GM12874 (cell line): ENCODE data around the gene GREM2.

Experiments
- TF ChIP-seq, protein P1 (sequence below): IDR thresholded peaks from 2 replicates; pipeline ENCODE4 v1.5.1; 2011; ENCODE audit warnings: low read depth, mild to moderate bottlenecking, control low read depth, low read length, moderate library complexity; ENCODE audit not compliant: insufficient read depth

Gene GREM2

DNA sequence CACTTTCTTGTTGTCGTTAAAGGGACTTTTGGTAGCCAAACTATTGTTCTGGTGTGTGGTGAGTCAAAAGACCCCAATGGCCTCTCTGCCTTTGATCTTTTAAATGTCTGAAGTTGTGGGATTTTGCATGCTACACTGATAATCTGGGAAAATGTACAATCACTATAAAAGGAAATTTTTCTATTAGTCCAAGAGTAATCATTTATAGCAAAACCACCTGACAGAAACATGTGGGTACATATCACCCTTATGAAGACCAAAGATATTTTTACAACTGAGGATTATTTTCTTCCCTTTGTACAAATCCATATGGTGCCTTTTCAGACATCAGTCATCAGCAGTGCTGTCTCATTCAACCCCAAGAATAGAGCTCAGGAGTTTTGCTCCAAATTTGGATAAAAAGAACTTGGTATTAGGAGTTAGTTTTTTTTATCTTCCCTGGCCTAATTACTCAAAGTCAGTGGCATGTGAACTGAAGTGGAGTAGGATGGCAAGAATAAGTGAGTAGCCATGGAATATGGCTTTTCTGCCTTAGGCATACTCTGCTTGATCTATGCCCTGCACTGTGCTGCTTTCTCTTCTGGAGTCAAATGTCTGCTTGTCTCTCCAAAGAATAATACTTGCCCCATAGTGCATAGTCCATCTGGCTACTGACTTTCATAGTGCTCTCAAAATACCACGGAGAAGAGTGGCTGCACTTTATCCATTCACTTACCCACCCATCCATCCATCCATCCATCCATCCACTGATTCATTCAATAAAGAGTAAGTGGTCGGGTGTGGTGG is 13.5 kb downstream of the GREM2 start:
- TF ChIP-seq, protein P1, sequence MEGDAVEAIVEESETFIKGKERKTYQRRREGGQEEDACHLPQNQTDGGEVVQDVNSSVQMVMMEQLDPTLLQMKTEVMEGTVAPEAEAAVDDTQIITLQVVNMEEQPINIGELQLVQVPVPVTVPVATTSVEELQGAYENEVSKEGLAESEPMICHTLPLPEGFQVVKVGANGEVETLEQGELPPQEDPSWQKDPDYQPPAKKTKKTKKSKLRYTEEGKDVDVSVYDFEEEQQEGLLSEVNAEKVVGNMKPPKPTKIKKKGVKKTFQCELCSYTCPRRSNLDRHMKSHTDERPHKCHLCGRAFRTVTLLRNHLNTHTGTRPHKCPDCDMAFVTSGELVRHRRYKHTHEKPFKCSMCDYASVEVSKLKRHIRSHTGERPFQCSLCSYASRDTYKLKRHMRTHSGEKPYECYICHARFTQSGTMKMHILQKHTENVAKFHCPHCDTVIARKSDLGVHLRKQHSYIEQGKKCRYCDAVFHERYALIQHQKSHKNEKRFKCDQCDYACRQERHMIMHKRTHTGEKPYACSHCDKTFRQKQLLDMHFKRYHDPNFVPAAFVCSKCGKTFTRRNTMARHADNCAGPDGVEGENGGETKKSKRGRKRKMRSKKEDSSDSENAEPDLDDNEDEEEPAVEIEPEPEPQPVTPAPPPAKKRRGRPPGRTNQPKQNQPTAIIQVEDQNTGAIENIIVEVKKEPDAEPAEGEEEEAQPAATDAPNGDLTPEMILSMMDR, result no peak

DNA sequence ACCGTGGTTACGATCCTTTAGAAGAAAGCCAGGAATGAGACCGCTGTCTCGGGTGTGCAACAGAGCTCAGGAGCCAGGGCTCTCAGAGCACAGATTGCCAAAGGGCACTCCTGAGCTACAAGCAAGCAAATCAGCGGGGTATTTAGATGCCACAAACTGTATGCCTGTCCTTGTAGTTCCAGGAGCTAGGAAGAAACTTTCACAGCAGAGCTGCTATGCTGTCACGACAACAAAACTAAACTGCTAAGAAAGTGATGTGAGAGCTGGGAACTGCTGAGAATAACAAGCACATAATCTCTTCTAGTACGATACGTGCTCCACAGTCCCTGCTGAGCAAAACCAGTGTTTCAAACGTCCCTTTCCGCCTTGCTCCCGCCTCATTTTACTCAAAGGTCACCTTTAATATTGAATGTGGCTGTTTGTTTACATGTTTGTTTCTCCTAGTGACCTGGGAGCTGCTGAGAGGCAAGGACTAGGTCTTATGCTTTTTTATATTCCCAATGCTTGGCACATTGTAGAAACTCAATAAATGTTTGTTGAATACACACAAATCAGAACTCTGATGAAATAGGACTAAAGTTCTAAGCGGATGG is 14.7 kb downstream of the GREM2 start:
- TF ChIP-seq, protein P1, result no peak

DNA sequence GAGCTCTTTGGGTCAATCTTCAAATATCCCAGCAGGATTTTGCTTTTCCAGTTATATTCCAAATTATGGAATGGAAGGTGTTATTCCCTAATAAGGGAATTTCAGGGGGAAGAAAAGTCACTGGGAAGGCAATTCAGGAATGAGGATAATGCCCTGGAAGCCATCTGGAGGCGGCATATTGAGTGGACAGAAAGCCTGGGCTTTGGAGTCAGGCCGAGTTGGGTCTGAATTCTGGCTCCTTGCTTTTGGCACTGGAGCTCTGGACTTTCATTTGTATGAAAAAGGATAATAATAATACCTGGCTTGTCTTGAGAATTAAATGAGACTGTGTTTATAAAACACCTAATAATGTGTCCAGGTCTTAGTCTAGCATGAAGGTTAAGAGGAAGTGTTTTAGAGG is 16.5 kb downstream of the GREM2 start:
- TF ChIP-seq, protein P1, result no peak

DNA sequence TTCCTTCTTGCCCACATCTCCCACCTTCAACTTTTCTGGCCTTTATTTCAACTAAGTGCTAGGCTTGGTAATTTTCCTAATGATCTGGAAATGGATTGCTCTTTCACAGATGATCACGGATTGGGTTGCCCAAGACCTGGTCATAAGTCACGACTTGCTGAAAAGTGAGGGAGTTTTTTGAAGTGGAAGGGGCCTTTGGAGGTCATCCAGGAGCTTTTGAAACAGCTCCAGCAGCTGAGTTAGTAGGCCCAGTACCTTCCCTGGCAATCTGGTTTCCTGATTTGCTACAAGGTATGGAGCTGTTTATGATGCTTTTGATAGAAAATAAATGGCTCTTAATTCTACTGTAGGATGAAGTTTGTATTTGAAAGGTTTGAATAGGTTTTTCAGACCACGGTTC is 20.4 kb downstream of the GREM2 start:
- TF ChIP-seq, protein P1, result no peak

DNA sequence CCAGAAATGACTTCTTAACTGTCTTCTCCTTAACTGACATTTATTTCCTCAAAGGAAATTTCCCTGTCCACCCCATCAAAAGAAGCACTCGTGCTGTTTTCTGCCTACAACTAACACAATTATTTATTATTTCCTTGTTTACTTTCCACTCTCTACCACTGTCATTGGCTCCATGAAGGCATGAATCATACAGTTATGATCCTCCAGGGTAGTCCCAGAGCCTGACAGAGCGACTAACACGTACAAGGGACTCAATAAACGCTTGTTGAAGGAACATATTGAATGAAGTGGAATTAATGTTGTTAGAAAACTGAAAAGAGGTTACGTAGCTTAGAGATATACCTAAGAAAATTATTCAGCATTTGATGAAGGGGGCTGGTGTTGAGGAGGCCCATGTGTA is 20.9 kb downstream of the GREM2 start:
- TF ChIP-seq, protein P1, result no peak

DNA sequence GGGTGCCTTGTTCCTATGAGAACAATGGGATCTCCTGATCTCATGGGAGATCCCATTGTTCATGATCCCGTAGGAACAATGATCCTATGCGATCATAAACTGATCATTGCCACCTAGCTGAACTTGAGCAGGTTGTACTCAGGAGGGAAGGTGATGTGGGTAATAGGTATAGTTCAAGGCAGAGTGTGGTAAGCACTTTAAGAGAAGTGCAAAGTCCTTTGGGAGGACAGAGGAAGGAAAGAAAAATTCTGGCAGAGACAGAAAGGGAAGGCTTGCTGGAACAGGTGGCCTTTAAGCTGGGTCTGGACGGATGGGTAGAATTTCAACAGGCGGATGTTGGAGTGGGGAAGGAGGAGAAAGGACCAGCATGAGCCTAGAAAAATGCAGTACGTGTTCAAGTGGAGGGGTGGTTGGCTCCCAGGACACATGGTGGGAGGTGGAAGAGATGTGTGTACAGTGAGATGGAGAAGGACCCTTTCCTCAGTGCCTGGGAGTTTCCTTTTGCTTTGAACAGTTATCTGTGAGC is 22.3 kb downstream of the GREM2 start:
- TF ChIP-seq, protein P1, result no peak

DNA sequence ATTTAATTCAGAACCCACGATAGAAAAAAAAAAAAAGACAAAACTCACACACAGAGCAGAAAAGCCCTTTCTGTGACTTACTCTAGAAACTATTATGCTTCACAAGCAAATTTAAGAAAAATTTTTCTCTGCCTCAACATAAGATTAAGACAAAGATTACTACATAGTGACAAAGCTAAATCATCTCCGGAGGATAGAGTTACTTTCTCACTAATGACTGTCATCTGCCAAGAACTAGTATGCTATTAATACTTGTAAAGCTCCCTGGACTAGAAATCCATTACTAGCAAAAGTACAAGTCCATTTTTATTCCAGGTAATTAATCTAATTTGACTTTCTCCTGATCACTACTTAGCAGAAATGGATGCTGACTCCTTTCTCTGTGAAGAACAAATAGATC is 25.9 kb downstream of the GREM2 start:
- TF ChIP-seq, protein P1, result no peak
